Midbrain (tissue), 1 donor: ENCODE measurements around the gene KBTBD8.

Source experiments
- DNase-seq: peaks from one replicate; lab custom pipeline; 2025; lab: John Stamatoyannopoulos, UW

The KBTBD8 gene

GRCh38 chr3:67044295-67044694 lies 46.2 kb downstream of the KBTBD8 start:
- DNase-seq = no peak

- DNase-seq = no peak
Observed at GRCh38 chr3:67044955-67045354, 46.8 kb downstream of the KBTBD8 start.

- DNase-seq = no peak
Observed at GRCh38 chr3:67045711-67046465, 47.8 kb downstream of the KBTBD8 start.

- DNase-seq = no peak
Observed at GRCh38 chr3:67047051-67047450, 48.9 kb downstream of the KBTBD8 start.

GRCh38 chr3:67048067-67048714 lies 50.1 kb downstream of the KBTBD8 start:
- no peak for DNase-seq

- no peak for DNase-seq
Observed at GRCh38 chr3:67048715-67049074, 50.6 kb downstream of the KBTBD8 start.

- no peak for DNase-seq
Observed at GRCh38 chr3:67059443-67059842, 61.3 kb downstream of the KBTBD8 start.
